ENCODE measurements around the gene DUS2.

The DUS2 gene

DNA sequence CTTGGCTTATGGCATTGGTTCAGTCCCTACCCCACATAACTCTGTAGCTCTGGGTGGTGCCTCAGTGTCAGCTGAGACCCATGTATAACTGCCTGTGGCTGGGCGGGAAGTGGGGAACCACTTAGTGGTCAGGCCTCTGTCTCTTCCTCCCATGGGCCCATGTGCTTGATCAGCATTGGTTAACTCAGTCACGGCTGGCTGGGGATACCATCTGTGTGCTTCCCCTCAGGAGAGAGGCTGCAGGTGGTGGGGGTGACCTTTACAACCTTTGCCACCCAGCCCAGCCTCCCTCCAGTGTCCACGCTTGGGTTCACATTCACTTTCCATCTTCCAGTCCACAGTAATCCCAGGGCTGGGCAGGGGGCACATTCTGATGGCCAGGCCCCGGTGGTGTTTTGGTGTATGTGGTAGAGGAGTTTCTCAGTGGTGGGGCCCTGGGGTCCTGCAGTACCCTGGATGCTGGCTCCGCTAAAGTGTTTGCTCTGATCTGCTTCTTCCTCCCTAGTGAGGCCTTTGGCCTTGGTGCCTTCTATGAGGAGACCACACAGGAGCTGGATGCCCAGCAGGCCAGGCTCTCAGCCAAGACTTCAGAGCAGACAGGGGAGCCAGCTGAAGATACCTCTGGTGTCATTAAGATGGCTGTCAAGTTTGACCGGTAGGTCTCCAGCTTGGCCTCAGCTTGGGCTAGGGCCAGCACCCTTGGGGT is 51.9 kb downstream of the DUS2 start:
- Histone ChIP-seq H3K27me3 (ENCODE audit: control insufficient read depth in 1 of 2, insufficient read depth in 2 of 2, low read length in 2 of 2) (no peaks in the 10 kb centered on the region), H3K9me3 (ENCODE audit: control insufficient read depth in 1 of 2, low read length in 2 of 2) (no peaks in the 10 kb centered on the region), H3K4me3 (ENCODE audit: low read depth in 1 of 2, low read length in 2 of 2) (peak overlapping the region in 1 of 2 donors; percentile 21), H3K36me3 (ENCODE audit: control insufficient read depth in 1 of 2, insufficient read depth in 2 of 2, low read length in 2 of 2) (peaks cover 26 to 65% of the 10 kb centered on the region in 2 donors), H3K9ac (ENCODE audit: low read depth in 1 of 2, low read length in 2 of 2) (no peak overlapping the region), H3K4me1 (ENCODE audit: control insufficient read depth in 1 of 2, insufficient read depth in 2 of 2, low read length in 2 of 2) (peaks cover 39 to 72% of the 10 kb centered on the region in 2 donors), H3K27ac (ENCODE audit: low read depth, low read length) (no peak overlapping the region)

DNA sequence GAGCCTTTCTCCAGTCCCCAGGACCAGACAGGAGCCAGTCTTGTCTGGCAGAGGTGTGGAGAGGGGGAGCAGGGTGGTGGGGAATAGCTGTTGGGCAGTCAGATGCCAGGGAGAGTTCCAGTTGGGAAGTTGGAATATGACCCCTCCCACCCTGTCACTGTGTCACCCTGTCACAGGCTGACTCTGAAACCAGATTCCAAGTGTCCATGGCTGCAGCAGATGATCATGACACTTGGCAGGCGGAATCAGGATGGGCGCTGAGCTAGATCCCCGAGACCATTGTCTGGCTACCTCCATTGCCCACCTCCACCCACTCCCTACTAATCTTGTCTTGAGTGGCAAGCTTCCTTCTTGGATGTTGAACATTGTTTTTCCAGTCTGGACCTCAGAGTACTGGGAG is 52.9 kb downstream of the DUS2 start:
- Histone ChIP-seq H3K9me3 (ENCODE audit: control insufficient read depth in 1 of 2, low read length in 2 of 2) (no peaks in the 10 kb centered on the region), H3K9ac (ENCODE audit: low read depth in 1 of 2, low read length in 2 of 2) (no peak overlapping the region), H3K27ac (ENCODE audit: low read depth, low read length) (no peak overlapping the region), H3K4me1 (ENCODE audit: control insufficient read depth in 1 of 2, insufficient read depth in 2 of 2, low read length in 2 of 2) (peaks cover 41 to 71% of the 10 kb centered on the region in 2 donors), H3K36me3 (ENCODE audit: control insufficient read depth in 1 of 2, insufficient read depth in 2 of 2, low read length in 2 of 2) (peaks cover 21 to 58% of the 10 kb centered on the region in 2 donors), H3K4me3 (ENCODE audit: low read depth in 1 of 2, low read length in 2 of 2) (no peak overlapping the region), H3K27me3 (ENCODE audit: control insufficient read depth in 1 of 2, insufficient read depth in 2 of 2, low read length in 2 of 2) (no peaks in the 10 kb centered on the region)

DNA sequence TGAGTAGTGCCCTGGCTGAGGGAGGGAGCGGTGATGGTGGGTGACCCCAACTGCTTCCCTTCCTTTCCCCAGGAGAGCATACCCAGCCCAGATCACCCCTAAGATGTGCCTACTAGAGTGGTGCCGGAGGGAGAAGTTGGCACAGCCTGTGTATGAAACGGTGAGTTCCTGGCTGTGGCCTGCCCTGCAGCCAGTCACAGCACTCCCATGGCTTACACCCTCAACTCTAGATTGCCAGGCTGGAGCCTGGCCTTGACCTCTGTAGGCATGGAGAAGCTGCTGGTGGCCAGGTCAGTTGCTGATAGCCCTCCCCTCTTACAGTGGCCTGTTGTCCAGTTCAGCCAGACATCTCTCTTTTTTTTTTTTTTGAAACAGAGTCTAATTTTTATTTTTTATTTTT is 53.5 kb downstream of the DUS2 start:
- H3K9ac ChIP-seq (ENCODE audit: low read depth in 1 of 2, low read length in 2 of 2) = no peak overlapping the region
- peaks cover 18 to 52% of the 10 kb centered on the region in 2 donors for H3K36me3 ChIP-seq (ENCODE audit: control insufficient read depth in 1 of 2, insufficient read depth in 2 of 2, low read length in 2 of 2)
- H3K9me3 ChIP-seq (ENCODE audit: control insufficient read depth in 1 of 2, low read length in 2 of 2) = no peaks in the 10 kb centered on the region
- H3K4me1 ChIP-seq (ENCODE audit: control insufficient read depth in 1 of 2, insufficient read depth in 2 of 2, low read length in 2 of 2) = peaks cover 47 to 76% of the 10 kb centered on the region in 2 donors
- no peak overlapping the region for H3K27ac ChIP-seq (ENCODE audit: low read depth, low read length)
- H3K27me3 ChIP-seq (ENCODE audit: control insufficient read depth in 1 of 2, insufficient read depth in 2 of 2, low read length in 2 of 2) = no peaks in the 10 kb centered on the region
- H3K4me3 ChIP-seq (ENCODE audit: low read depth in 1 of 2, low read length in 2 of 2) = no peak overlapping the region

DNA sequence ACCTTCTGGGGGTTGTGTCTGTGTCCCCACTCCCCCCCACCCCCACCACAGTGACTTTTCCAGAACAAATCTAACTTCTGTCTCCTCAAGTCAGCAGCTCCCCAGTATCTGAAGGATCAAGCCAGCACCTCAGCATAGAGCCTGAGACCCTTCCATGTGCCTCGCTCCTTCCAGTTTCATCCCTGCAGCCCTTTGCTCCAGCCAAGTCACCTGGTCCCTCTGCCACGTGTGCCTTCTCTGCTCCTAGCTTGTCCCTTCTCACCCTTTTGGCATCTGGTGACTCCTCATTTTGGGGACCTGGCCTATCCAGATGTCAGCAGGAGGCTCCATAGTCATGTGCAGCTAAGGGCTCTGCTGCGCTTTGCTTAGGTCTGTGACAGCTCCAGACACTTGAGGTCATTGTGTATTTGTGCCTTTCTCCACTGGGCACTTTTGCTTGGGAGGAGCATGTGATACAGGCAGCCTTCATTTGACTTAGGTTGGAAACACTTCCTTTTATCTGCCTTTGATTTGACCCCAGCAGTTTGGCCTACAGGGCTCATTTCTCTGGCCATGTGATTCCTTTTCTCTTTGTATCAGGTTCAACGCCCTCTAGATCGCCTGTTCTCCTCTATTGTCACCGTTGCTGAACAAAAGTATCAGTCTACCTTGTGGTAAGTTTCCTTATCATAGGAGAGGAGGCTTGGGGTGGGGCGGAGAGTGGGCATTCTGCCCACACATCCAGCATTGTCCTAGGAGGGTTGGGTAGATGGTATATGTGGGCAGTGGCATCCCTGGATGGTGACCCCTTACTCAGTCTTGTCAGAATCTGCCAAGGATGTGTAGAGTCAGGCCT is 55.0 kb downstream of the DUS2 start:
- H3K9ac ChIP-seq (ENCODE audit: low read depth in 1 of 2, low read length in 2 of 2) = peak overlapping the region in 1 of 2 donors; percentile 25
- H3K27ac ChIP-seq (ENCODE audit: low read depth, low read length) = no peak overlapping the region
- H3K27me3 ChIP-seq (ENCODE audit: control insufficient read depth in 1 of 2, insufficient read depth in 2 of 2, low read length in 2 of 2) = no peaks in the 10 kb centered on the region
- no peaks in the 10 kb centered on the region for H3K9me3 ChIP-seq (ENCODE audit: control insufficient read depth in 1 of 2, low read length in 2 of 2)
- no peak overlapping the region for H3K4me3 ChIP-seq (ENCODE audit: low read depth in 1 of 2, low read length in 2 of 2)
- H3K36me3 ChIP-seq (ENCODE audit: control insufficient read depth in 1 of 2, insufficient read depth in 2 of 2, low read length in 2 of 2) = peaks cover 14 to 40% of the 10 kb centered on the region in 2 donors
- H3K4me1 ChIP-seq (ENCODE audit: control insufficient read depth in 1 of 2, insufficient read depth in 2 of 2, low read length in 2 of 2) = peaks cover 51 to 75% of the 10 kb centered on the region in 2 donors

DNA sequence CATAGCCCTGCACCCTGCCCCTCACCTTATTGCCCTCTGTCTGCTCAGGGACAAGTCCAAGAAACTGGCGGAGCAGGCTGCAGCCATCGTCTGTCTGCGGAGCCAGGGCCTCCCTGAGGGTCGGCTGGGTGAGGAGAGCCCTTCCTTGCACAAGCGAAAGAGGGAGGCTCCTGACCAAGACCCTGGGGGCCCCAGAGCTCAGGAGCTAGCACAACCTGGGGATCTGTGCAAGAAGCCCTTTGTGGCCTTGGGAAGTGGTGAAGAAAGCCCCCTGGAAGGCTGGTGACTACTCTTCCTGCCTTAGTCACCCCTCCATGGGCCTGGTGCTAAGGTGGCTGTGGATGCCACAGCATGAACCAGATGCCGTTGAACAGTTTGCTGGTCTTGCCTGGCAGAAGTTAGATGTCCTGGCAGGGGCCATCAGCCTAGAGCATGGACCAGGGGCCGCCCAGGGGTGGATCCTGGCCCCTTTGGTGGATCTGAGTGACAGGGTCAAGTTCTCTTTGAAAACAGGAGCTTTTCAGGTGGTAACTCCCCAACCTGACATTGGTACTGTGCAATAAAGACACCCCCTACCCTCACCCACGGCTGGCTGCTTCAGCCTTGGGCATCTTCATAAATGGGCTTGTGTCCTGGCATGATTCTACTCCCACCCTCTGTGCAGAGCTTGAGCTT is 55.8 kb downstream of the DUS2 start:
- Histone ChIP-seq H3K4me3 (ENCODE audit: low read depth in 1 of 2, low read length in 2 of 2) (no peak overlapping the region), H3K9me3 (ENCODE audit: control insufficient read depth in 1 of 2, low read length in 2 of 2) (no peaks in the 10 kb centered on the region), H3K36me3 (ENCODE audit: control insufficient read depth in 1 of 2, insufficient read depth in 2 of 2, low read length in 2 of 2) (peaks cover 13 to 38% of the 10 kb centered on the region in 2 donors), H3K4me1 (ENCODE audit: control insufficient read depth in 1 of 2, insufficient read depth in 2 of 2, low read length in 2 of 2) (peaks cover 59 to 81% of the 10 kb centered on the region in 2 donors), H3K27me3 (ENCODE audit: control insufficient read depth in 1 of 2, insufficient read depth in 2 of 2, low read length in 2 of 2) (no peaks in the 10 kb centered on the region), H3K9ac (ENCODE audit: low read depth in 1 of 2, low read length in 2 of 2) (peak overlapping the region; percentile 42 to 49), H3K27ac (ENCODE audit: low read depth, low read length) (peak overlapping the region; percentile 53)

DNA sequence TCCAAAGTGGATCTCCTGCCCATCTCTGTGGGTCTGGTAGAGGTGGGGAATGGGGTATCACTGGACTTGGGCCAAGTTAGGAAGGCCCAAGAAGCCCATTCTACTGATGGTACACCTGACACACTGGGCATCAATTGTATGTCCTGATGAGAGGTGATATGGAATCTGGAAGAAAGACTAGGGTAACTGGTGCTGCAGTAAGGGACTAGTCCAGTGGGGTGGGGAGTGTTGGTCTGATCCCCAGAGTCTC is 56.2 kb downstream of the DUS2 start:
- no peaks in the 10 kb centered on the region for H3K9me3 ChIP-seq (ENCODE audit: control insufficient read depth in 1 of 2, low read length in 2 of 2)
- H3K4me3 ChIP-seq (ENCODE audit: low read depth in 1 of 2, low read length in 2 of 2) = peak overlapping the region in 1 of 2 donors; percentile 40
- no peaks in the 10 kb centered on the region for H3K27me3 ChIP-seq (ENCODE audit: control insufficient read depth in 1 of 2, insufficient read depth in 2 of 2, low read length in 2 of 2)
- H3K9ac ChIP-seq (ENCODE audit: low read depth in 1 of 2, low read length in 2 of 2) = peak overlapping the region; percentile 42 to 49
- H3K27ac ChIP-seq (ENCODE audit: low read depth, low read length) = peak overlapping the region; percentile 53
- peaks cover 63 to 81% of the 10 kb centered on the region in 2 donors for H3K4me1 ChIP-seq (ENCODE audit: control insufficient read depth in 1 of 2, insufficient read depth in 2 of 2, low read length in 2 of 2)
- peaks cover 9 to 33% of the 10 kb centered on the region in 2 donors for H3K36me3 ChIP-seq (ENCODE audit: control insufficient read depth in 1 of 2, insufficient read depth in 2 of 2, low read length in 2 of 2)

DNA sequence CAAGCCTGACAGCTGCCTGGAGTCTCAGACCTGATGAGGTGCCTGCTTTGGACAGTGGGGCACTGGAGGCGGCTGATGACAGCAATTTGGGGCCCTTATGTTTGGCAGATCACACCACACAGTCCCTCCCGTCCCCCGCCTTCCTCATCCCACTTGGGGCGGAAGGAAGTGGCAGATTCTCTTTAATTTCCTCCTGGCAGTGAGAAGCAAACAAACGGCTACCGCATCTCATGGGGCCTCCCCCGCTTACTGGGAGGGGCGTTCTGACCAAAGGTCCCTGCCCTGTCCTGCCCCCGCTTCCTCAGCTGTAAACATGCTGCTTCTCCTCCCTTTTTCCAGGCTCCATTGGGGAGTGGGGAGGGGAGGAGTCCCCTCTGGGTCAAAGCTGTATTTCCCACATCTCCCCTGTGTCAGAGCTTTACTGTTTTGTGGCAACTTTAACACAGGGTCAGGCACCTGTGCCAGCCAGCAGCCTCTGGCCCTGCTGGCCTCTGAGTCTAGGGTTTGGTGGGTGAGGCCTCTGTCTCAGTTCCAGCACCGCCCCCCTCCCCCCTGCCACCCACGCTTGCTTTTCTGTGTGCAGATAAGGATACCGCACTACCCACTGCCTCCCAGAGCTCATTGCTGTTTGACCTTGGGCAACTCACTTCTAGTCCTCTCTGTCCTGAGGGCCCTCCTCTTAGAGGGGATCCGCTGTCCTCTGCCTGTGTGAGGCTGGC is 56.7 kb downstream of the DUS2 start:
- Histone ChIP-seq H3K4me1 (ENCODE audit: control insufficient read depth in 1 of 2, insufficient read depth in 2 of 2, low read length in 2 of 2) (peaks cover 65 to 80% of the 10 kb centered on the region in 2 donors), H3K4me3 (ENCODE audit: low read depth in 1 of 2, low read length in 2 of 2) (peak overlapping the region; percentile 40), H3K9ac (ENCODE audit: low read depth in 1 of 2, low read length in 2 of 2) (peak overlapping the region; percentile 42 to 49)

DNA sequence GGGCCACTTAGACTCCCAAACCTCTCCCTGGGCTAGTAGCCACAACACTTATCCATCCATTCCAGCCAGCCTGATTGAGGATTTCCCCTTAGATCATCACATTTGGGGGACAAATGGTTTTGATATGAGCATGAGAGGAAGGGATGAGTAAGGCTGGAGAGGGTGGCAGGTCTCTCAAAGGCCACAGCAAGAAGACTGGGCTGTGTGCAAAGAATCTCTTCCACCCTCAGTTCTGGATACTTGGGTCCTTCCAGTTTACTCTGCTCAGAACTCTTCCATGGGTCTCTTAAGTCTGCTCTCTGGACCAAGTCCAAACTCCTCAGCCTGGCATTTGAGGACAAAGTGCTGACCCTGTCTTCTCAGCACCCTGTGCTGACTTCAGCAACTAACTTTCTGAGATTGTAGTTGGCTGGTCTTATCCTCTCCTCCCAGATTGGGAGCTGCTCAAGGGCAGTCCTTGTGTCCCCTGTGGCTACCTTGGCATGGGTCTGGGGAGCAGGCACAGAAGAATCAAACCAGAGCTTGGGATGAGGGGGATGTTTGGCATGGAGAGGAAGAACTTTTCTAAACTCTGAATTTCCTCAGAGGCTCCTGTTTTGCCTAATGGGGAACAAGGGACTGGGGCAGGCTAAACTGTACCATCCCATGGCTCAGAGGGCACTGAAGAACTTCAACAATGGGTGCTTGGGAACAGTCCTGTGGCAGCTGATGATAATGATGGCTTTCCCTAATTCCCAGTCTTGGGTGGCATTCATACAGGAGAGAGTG is 59.0 kb downstream of the DUS2 start:
- Histone ChIP-seq H3K27ac (ENCODE audit: low read depth, low read length) (peak overlapping the region; percentile 44), H3K4me3 (ENCODE audit: low read depth in 1 of 2, low read length in 2 of 2) (peak overlapping the region; percentile 8 to 25), H3K9ac (ENCODE audit: low read depth in 1 of 2, low read length in 2 of 2) (peak overlapping the region; percentile 6 to 26), H3K4me1 (ENCODE audit: control insufficient read depth in 1 of 2, insufficient read depth in 2 of 2, low read length in 2 of 2) (peaks cover 68 to 74% of the 10 kb centered on the region in 2 donors), H3K9me3 (ENCODE audit: control insufficient read depth in 1 of 2, low read length in 2 of 2) (no peaks in the 10 kb centered on the region), H3K36me3 (ENCODE audit: control insufficient read depth in 1 of 2, insufficient read depth in 2 of 2, low read length in 2 of 2) (peaks cover 0 to 12% of the 10 kb centered on the region in 2 donors), H3K27me3 (ENCODE audit: control insufficient read depth in 1 of 2, insufficient read depth in 2 of 2, low read length in 2 of 2) (no peaks in the 10 kb centered on the region)

More for the DNA sequence above, 56.7 kb downstream of the DUS2 start:
- H3K27ac ChIP-seq (ENCODE audit: low read depth, low read length) = peak overlapping the region; percentile 73
- no peaks in the 10 kb centered on the region for H3K27me3 ChIP-seq (ENCODE audit: control insufficient read depth in 1 of 2, insufficient read depth in 2 of 2, low read length in 2 of 2)
- no peaks in the 10 kb centered on the region for H3K9me3 ChIP-seq (ENCODE audit: control insufficient read depth in 1 of 2, low read length in 2 of 2)
- peaks cover 9 to 29% of the 10 kb centered on the region in 2 donors for H3K36me3 ChIP-seq (ENCODE audit: control insufficient read depth in 1 of 2, insufficient read depth in 2 of 2, low read length in 2 of 2)

DNA sequence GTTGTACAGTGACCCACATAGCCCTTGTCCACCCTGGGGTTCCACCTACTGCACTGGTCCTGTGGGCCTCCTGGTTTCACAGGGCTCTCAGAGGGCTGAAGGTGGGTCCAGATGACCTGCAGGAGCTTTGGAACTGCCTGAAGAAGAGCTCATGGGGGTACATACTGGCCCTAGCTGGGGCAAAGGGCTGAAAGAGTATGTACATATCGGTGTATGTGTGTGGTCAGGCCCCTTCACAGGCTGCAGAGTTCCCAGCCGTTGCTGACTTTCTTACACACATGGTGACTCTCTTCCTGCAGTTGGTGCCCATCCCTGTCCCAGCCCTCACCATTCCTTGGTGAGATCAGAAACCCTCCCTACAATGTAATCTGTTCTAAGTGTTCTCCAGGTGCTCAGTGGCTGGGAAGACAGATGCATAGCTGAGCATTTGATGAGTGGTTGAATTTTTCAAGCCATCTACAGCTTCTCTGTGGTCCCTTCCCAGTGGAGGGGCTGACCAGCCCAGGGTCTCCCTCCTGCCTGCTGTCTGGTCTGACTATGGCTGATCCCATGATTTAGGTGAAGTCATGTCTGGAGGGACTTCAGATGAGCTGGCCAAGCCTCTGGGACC is 59.6 kb downstream of the DUS2 start:
- H3K9me3 ChIP-seq (ENCODE audit: control insufficient read depth in 1 of 2, low read length in 2 of 2) = no peaks in the 10 kb centered on the region
- no peak overlapping the region for H3K4me3 ChIP-seq (ENCODE audit: low read depth in 1 of 2, low read length in 2 of 2)
- peak overlapping the region; percentile 6 to 22 for H3K9ac ChIP-seq (ENCODE audit: low read depth in 1 of 2, low read length in 2 of 2)
- no peaks in the 10 kb centered on the region for H3K27me3 ChIP-seq (ENCODE audit: control insufficient read depth in 1 of 2, insufficient read depth in 2 of 2, low read length in 2 of 2)
- no peak overlapping the region for H3K27ac ChIP-seq (ENCODE audit: low read depth, low read length)
- H3K4me1 ChIP-seq (ENCODE audit: control insufficient read depth in 1 of 2, insufficient read depth in 2 of 2, low read length in 2 of 2) = peaks cover 70 to 71% of the 10 kb centered on the region in 2 donors
- H3K36me3 ChIP-seq (ENCODE audit: control insufficient read depth in 1 of 2, insufficient read depth in 2 of 2, low read length in 2 of 2) = peaks cover 0 to 8% of the 10 kb centered on the region in 2 donors

Measured in duodenal mucosa (tissue), 2 donors.